Uterus (tissue), 2 donors: ENCODE data around the gene STX18.

Experiments used
- CTCF ChIP-seq, 4 experiments: fragments of 200-600 bp in 2 of 4; fragments of 450-650 bp in 2 of 4; sonication (generic) in 2 of 4; IDR thresholded peaks; one replicate each; pipeline ENCODE4 v1.5.1; 2016 to 2019; ENCODE audit warnings: antibody characterized with exemption in 4 of 4, mild to moderate bottlenecking in 2 of 4, moderate library complexity in 1 of 4
- POLR2A ChIP-seq, 2 donors: fragments of 450-650 bp; IDR thresholded peaks; one replicate each; pipeline ENCODE4 v1.6.1; 2016; ENCODE audit warnings: antibody characterized with exemption in 2 of 2, mild to moderate bottlenecking in 1 of 2, moderate library complexity in 1 of 2

GRCh38 chr4:4494882-4495281, 47.0 kb downstream of the STX18 start:
- TF ChIP-seq CTCF (IDR thresholded peaks at IDR 0.05) (no peak), POLR2A (IDR thresholded peaks at IDR 0.05) (no peak)
